Kidney glomerular epithelial cell (primary cell): ENCODE data around the gene C1R.

ENCODE experiments used
- DNase-seq: peaks from one replicate; lab custom pipeline; 2025; lab: John Stamatoyannopoulos, UW

Gene C1R

GRCh38 chr12:7099290-7099996, 7.2 kb upstream of the C1R start:
- DNase-seq = no peak

- no peak for DNase-seq
Measured at GRCh38 chr12:7096979-7097378, 4.7 kb upstream of the C1R start.

- no peak for DNase-seq
Measured at GRCh38 chr12:7096006-7096932, 4.0 kb upstream of the C1R start.

- no peak for DNase-seq
Measured at GRCh38 chr12:7093892-7094291, 1.6 kb upstream of the C1R start.

- no peak for DNase-seq
Measured at GRCh38 chr12:7093486-7093885, 1.2 kb upstream of the C1R start.

- DNase-seq = no peak
Measured at GRCh38 chr12:7092986-7093460, 778 bp upstream of the C1R start.

GRCh38 chr12:7091660-7092228, 501 bp downstream of the C1R start:
- DNase-seq = no peak

GRCh38 chr12:7091171-7091570, 1.1 kb downstream of the C1R start:
- no peak for DNase-seq

GRCh38 chr12:7090222-7090998, 1.8 kb downstream of the C1R start:
- no peak for DNase-seq

GRCh38 chr12:7089196-7089871, 2.9 kb downstream of the C1R start:
- no peak for DNase-seq

- no peak for DNase-seq
Measured at GRCh38 chr12:7083125-7083524, 9.1 kb downstream of the C1R start.

GRCh38 chr12:7081037-7081436, 11.2 kb downstream of the C1R start:
- no peak for DNase-seq

GRCh38 chr12:7079826-7080125, 12.5 kb downstream of the C1R start:
- DNase-seq = peak; percentile 17

GRCh38 chr12:7078163-7078562, 14.1 kb downstream of the C1R start:
- DNase-seq = no peak

GRCh38 chr12:7076493-7076892, 15.8 kb downstream of the C1R start:
- DNase-seq = no peak

- no peak for DNase-seq
Measured at GRCh38 chr12:7075939-7076338, 16.3 kb downstream of the C1R start.

- no peak for DNase-seq
Measured at GRCh38 chr12:7075518-7075917, 16.7 kb downstream of the C1R start.

GRCh38 chr12:7073946-7074345, 18.3 kb downstream of the C1R start:
- DNase-seq = no peak

GRCh38 chr12:7072554-7072953, 19.7 kb downstream of the C1R start:
- no peak for DNase-seq

- no peak for DNase-seq
Measured at GRCh38 chr12:7072035-7072434, 20.2 kb downstream of the C1R start.

GRCh38 chr12:7069386-7069785, 22.9 kb downstream of the C1R start:
- no peak for DNase-seq

GRCh38 chr12:7068994-7069346, 23.3 kb downstream of the C1R start:
- no peak for DNase-seq
